IMR-90 (cell line): Measurements from ENCODE around the gene HSD17B14.
A peak's percentile ranks its signal among the peaks of the same experiment; 100 is the strongest.

Source experiments
- CTCF ChIP-seq: conservative IDR thresholded peaks from 2 replicates; pipeline ENCODE4 v1.5.1; 2012; ENCODE audit warnings: mild to moderate bottlenecking, low read depth, low read length, improper control_type of control experiment
- ELK1 ChIP-seq: fragments of 150-350 bp; IDR thresholded peaks from 2 replicates; pipeline ENCODE4 v1.6.1; 2016; ENCODE audit warnings: low read depth, mild to moderate bottlenecking, low read length, moderate library complexity, borderline replicate concordance
- MAFK ChIP-seq: IDR thresholded peaks from 2 replicates; pipeline ENCODE4 v1.6.1; 2012; ENCODE audit warnings: low read depth, low read length, improper control_type of control experiment
- POLR2A ChIP-seq: IDR thresholded peaks from 2 replicates; pipeline ENCODE4 v1.6.1; 2012; ENCODE audit warnings: mild to moderate bottlenecking, low read depth, low read length
- RCOR1 ChIP-seq: IDR thresholded peaks from 2 replicates; pipeline ENCODE4 v1.6.1; 2012; ENCODE audit warnings: mild to moderate bottlenecking, low read length, improper control_type of control experiment; ENCODE audit not compliant: insufficient replicate concordance
- RFX5 ChIP-seq: IDR thresholded peaks from 2 replicates; pipeline ENCODE4 v1.8.0; 2012; ENCODE audit warnings: low read depth, mild to moderate bottlenecking, low read length, moderate library complexity

- TF ChIP-seq RFX5 (no peak), CTCF (no peak), RCOR1 (no peak), POLR2A (no peak), ELK1 (no peak), MAFK (peak; percentile 44)
Measured at GRCh38 chr19:48806818-48807589, 29.3 kb downstream of the HSD17B14 start.
